Activated T-cell treated with anti-CD3 and anti-CD28 coated beads, Interleukin-2, amount 50 U/mL, for 72 hours (primary cell): ENCODE data around the gene SLC16A8. TPM values are rescaled to one million over a fixed set of nuclear protein-coding genes. Genes with fewer than 3 reads are reported as not detected.

Experiments
- total RNA-seq, 2 donors: library from RNA; stranded (reverse); gene quantifications; one replicate each; pipeline ENCODE4 v1.2.3, GENCODE V29; 2022

SLC16A8 gene
- total RNA-seq, 2 donors from 2014 or later, result not detected

Other genes with a start within 250 kb of the SLC16A8 start
- gene ANKRD54, start 239.8 kb downstream of the SLC16A8 start, total RNA-seq, result 10 to 100 TPM; 22.8 to 28.2 TPM
- gene EIF3L, start 234.8 kb downstream of the SLC16A8 start, total RNA-seq, result 100 to 1,000 TPM; 826 to 905 TPM
- 10 to 100 TPM; 21.3 to 21.6 TPM for gene MICALL1, start 177.9 kb downstream of the SLC16A8 start, total RNA-seq
- gene C22orf23, start 130.6 kb downstream of the SLC16A8 start, total RNA-seq, result under 1 TPM; 0.19 to 0.30 TPM
- 10 to 100 TPM; 43.4 to 47.9 TPM for gene POLR2F, start 130.5 kb downstream of the SLC16A8 start, total RNA-seq
- gene SOX10, start 99.6 kb downstream of the SLC16A8 start, total RNA-seq, result not detected
- 10 to 100 TPM; 21.2 to 24.2 TPM for gene PICK1, start 26.8 kb downstream of the SLC16A8 start, total RNA-seq
- 1 to 10 TPM; 1.3 to 1.4 TPM for gene BAIAP2L2, start 26.5 kb upstream of the SLC16A8 start, total RNA-seq
- 100 to 1,000 TPM in 1 of 2 donors, 10 to 100 TPM in 1; 87.5 to 102 TPM for gene PLA2G6, start 97.6 kb upstream of the SLC16A8 start, total RNA-seq
- 10 to 100 TPM; 15.6 to 20.3 TPM for gene MAFF, start 117.8 kb upstream of the SLC16A8 start, total RNA-seq
- 10 to 100 TPM; 22.9 to 27.5 TPM for gene TMEM184B, start 188.8 kb upstream of the SLC16A8 start, total RNA-seq
- gene CSNK1E, start 233.2 kb upstream of the SLC16A8 start, total RNA-seq, result 100 to 1,000 TPM; 106 to 107 TPM